NCI-H2227 (cell line): ENCODE results near the gene STAMBP.
"Not testable (repeated sequence)": the region's sequence is repeated elsewhere in the genome, so short reads cannot be mapped to it uniquely, and the experiment has no call there.

Experiments used
- DNase-seq: peaks from one replicate; lab custom pipeline; 2025; ENCODE audit not compliant: unreplicated experiment; lab: John Stamatoyannopoulos, UW

STAMBP gene

GRCh38 chr2:73885406-73885805 is 56.6 kb downstream of the STAMBP start:
- no peak for DNase-seq

GRCh38 chr2:73886357-73886756 is 57.6 kb downstream of the STAMBP start:
- no peak for DNase-seq

GRCh38 chr2:73887596-73888353 is 59.0 kb downstream of the STAMBP start:
- DNase-seq, result not testable (repeated sequence)

GRCh38 chr2:73888388-73888787 is 59.6 kb downstream of the STAMBP start:
- no peak for DNase-seq

- DNase-seq, result no peak
These were observed 60.4 kb downstream of the STAMBP start for GRCh38 chr2:73889206-73889605.

GRCh38 chr2:73890301-73891092 is 61.7 kb downstream of the STAMBP start:
- DNase-seq, result no peak

- DNase-seq, result no peak
These were observed 62.6 kb downstream of the STAMBP start for GRCh38 chr2:73891276-73891901.

GRCh38 chr2:73892631-73893329 is 64.0 kb downstream of the STAMBP start, which contains the start of gene ACTG2:
Gene ACTG2 (plus strand): TSS chr2:73893008. CDS start chr2:73901312, 8,304 bp downstream.
- no peak for DNase-seq

- no peak for DNase-seq
These were observed 65.2 kb downstream of the STAMBP start for GRCh38 chr2:73893764-73894474.

- DNase-seq, result no peak
These were observed 65.7 kb downstream of the STAMBP start for GRCh38 chr2:73894475-73894850.

GRCh38 chr2:73894877-73895276 is 66.1 kb downstream of the STAMBP start:
- no peak for DNase-seq

GRCh38 chr2:73895473-73895872 is 66.7 kb downstream of the STAMBP start:
- DNase-seq, result no peak

- DNase-seq, result no peak
These were observed 67.8 kb downstream of the STAMBP start for GRCh38 chr2:73896362-73897239.

- DNase-seq, result no peak
These were observed 68.5 kb downstream of the STAMBP start for GRCh38 chr2:73897240-73897583.

- DNase-seq, result no peak
These were observed 69.2 kb downstream of the STAMBP start for GRCh38 chr2:73897934-73898333.

GRCh38 chr2:73899801-73900336 is 71.1 kb downstream of the STAMBP start:
- no peak for DNase-seq

- DNase-seq, result no peak
These were observed 72.4 kb downstream of the STAMBP start for GRCh38 chr2:73901143-73901542.

GRCh38 chr2:73902284-73902683 is 73.5 kb downstream of the STAMBP start:
- DNase-seq, result no peak

- DNase-seq, result no peak
These were observed 74.6 kb downstream of the STAMBP start for GRCh38 chr2:73903313-73903712.
